HT1080 (cell line): Measurements from ENCODE around the gene FAF1. TPM values are rescaled to one million over a fixed set of nuclear protein-coding genes. Genes with fewer than 3 reads are reported as not detected.
"Not testable (repeated sequence)": the region's sequence is repeated elsewhere in the genome, so short reads cannot be mapped to it uniquely, and the experiment has no call there.

Experiments used
- DNase-seq: peaks from one replicate; pipeline ENCODE4 v3.0.0-alpha.2; 2015; ENCODE audit warnings: low read depth
- polyA plus RNA-seq, 2 experiments: library from polyadenylated mRNA; depleted of rRNA; stranded (reverse); fragments of >200 nt; gene quantifications; 2 replicates each; pipeline ENCODE4 v1.2.3, GENCODE V29; 2015
- total RNA-seq: library from RNA; depleted of rRNA; stranded (reverse); fragments of >200 nt; shearing (Covaris generic); gene quantifications from 2 replicates; pipeline ENCODE4 v1.2.3, GENCODE V29; 2014; rRNA removed

The FAF1 gene
- total RNA-seq, result 60.4 and 61.0 TPM in 2 replicates
- 71.5 and 106 TPM in 2 replicates for polyA plus RNA-seq (2015; cell fraction: cytosol; rRNA removed)
- polyA plus RNA-seq (2015; cell fraction: nucleus; rRNA removed), result 60.0 and 69.7 TPM in 2 replicates

DNA sequence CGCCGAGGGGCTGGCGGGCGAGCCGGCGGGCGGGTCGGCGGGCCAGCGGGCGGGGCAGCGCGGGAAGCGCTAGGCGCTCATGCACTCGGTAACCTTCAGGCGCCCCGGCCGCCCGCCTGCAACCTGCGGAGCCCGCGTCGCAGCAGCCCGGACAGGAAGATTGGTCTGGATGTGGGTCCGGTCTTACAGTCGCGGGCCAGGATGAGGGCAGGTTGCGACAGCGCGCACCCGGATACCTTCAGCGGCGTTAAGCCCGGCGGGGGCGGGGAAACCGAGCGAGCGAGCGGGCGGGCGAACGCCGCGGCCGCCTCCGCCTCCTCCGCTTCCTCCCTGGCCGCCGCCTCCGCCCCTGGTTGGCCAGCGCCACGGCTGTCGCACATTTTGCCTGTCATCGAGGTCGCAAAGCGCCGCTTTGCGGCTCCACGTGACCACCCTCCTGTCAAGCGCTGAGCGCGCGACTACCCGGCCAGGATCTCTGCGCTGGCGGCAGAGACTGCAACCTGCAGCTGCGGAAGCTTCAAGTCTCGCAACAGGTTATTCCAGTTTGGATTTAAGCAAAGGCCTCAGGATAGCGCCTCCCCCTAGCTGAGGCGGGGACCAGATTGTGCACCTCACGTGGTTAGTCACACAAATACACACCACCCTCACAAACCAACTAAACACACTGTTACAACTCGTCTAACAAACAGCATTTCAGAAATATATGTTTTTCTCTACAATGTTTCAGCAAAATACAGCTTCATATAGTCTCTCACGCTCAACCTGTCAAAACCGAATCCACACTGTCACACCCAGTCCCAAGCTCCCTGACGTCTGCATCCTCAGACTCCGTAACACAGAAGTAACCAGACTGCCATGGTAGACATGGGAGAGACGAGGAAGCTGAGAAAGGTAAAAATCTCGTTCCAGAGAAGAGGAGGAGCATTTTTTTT is at the start of gene FAF1:
Gene FAF1 (minus strand): TSS at position 355 of the 932 bp plus-strand sequence. CDS start 456 bp downstream, outside the sequence.
- DNase-seq, result peak; percentile 98

DNA sequence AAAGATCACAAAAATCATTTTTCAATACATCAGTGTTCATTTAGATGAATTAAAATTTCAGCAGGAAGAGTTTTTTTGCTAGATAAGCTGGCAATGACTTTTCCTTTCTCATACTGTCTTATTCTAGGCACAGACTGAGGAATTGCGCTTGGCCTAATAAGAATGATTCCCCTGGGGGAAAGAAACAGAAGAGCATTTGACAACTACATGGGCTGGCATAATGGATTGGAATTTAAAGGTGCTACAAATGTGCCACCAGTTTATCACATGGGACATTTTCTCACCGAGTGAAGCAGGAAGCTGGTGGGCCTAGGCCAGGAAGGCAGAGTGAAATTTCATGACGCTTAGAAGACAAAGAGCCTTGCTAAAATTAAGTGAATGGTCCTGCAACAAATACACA is 49.3 kb upstream of the FAF1 start:
- DNase-seq, result no peak

DNA sequence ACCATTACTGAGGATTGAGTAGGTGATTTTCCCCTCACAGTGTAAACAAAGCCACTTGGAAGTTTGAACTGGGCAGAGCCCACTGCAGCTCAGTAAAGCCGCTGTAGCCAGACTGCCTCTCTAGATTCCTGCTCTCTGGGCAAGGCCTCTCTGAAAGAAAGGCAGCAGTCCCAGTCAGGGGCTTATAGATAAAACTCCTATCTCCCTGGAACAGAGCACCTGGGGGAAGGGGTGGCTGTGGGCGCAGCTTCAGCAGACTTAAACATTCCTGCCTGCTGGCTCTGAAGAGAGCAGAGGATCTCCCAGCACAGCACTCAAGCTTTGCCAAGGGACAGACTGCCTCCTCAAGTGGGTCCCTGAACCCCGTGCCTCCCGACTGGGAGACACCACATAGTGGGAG is 45.5 kb upstream of the FAF1 start:
- DNase-seq, result not testable (repeated sequence)

DNA sequence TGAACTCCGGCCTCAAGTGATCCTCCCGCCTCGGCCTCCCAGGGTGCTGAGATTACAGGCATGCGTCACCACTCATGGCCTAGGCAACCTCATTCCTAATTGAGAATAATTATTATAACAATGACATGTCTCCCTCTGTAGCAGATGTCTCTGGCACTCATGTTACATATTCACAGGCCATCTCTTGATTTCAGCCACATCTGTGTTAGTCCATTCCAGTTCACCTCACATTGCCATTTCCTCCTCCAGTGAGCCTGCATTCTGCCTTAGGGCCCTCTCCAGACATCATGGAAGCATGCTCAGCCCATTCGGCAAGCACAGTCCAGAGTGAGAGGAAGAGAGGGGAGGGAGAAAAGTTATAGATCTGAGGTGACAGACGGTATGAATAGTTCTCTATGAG is 42.4 kb upstream of the FAF1 start:
- DNase-seq, result no peak

DNA sequence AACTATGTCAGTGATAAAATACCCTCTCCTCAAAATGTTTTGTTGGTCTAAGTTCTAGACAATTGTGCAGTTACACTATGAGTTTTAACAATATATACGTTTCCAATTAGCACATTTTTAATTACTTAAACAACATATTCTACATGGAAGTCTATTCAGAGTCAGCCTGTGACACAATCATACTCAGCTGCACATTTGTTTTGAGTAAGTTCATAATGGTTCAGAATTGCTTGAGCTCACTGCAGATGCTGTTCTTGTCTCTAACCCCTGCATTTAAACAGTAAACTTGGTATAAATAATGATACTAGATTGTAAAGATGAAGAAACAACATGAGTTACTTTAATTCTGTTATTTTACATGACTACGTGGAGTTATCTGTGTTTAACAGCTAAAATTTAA is 40.6 kb upstream of the FAF1 start:
- no peak for DNase-seq

DNA sequence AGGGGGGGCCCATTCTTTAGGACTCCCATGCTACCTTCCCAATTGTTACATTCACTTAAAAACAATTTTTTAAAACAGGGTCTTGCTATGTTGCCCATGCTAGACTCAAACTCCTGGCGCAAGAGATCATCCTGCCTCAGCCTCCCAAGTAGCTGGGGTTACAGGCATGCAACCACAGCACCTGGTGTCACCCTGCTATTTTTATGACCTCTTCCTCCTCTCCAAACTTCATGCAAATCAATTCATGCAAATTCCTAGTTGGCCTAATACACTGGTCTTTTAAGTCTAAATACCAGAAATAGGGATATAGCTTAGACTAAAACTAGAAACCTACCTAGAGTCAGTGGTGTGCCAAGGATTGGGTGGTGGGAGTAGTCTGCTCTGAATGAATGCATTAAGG is 40.1 kb upstream of the FAF1 start:
- DNase-seq, result no peak

DNA sequence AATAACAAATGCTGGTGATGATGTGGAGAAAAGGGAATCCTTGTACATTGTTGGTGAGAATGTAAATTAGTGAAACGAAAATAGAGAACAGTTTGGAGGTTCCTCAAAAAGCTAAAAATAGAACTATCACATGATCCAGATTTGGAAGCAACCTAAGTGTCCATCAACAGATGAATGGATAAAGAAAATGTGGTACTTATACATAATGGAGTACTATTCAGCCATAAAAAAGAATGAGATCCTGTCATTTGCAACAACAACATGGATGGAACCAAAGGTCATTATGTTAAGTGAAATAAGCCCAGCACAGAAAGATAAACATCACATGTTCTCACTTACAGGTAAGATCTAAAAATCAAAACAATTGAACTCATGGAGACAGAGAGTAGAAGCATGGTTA is 39.3 kb upstream of the FAF1 start:
- DNase-seq, result not testable (repeated sequence)

DNA sequence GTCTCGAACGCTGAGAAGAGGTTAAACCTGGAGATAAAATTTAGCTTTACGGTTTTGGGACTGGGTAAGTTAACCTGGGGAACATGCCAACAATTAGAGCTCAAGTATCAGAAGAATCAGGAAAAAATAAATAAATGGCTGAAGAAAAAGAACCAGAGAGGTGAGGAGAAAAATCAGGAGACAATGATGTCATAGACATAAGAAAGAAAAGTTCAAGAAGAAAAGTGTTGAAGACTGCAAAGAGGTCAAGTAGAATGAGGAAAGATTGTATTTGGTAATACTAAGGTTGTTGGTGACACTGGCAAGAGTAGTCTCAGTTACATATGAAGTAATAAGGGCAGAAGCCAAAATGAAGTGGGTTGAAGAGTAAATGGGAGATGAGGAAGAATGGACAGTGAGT is 36.0 kb upstream of the FAF1 start:
- no peak for DNase-seq

DNA sequence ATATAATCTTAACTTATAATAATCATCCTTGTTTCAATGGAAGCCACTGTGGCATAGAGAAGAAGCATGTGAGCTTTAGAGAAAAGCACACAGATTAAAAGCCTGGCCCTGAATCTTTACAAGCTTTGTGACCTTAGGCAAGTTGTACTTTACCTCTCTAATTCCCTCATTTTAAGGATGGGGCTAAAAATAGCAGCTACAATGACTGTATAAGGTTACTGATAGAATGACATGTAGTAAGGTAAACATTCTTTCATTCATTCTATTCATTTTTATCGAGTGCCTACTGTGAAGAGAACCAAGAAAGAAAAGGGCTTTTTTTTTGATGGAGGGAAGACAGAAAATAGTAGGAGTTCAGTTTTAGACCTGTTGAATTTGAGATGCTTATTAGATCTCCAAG is 35.6 kb upstream of the FAF1 start:
- no peak for DNase-seq

DNA sequence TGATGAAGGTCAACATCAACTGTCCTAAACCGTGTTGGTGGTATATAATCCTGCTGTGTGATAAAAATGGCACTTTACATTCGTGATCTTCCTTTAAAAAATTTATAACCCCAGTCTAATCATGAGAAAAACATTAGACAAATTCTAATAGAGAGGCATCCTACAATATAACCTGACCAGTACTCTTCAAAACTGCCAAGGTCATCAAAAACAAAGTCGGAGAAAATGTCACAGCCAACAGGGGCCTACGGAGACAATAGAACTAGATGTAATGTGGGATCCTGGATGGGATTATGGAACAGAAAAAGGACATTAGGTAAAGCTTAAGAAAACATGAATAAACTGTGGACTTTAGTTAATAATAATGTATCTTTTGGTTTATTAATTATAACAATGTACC is 34.9 kb upstream of the FAF1 start:
- no peak for DNase-seq

DNA sequence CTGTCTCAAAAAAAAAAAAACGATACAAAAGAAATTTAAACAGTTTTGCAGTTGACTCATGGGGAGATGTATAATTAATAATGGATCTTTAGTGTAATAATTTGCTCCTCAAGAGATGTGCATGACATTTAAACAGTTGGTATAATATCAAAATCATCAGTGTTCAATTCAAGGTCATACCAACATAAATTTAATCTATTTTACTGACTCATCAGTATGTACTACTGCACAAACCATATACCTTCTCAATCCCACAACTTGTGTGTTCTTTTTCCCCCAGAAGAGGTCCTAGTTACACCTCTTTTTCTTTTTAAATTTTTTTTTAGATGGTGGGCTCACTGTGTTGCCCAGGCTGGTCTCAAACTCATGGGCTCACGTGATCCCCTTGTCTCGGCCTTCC is 33.6 kb upstream of the FAF1 start:
- DNase-seq, result no peak

DNA sequence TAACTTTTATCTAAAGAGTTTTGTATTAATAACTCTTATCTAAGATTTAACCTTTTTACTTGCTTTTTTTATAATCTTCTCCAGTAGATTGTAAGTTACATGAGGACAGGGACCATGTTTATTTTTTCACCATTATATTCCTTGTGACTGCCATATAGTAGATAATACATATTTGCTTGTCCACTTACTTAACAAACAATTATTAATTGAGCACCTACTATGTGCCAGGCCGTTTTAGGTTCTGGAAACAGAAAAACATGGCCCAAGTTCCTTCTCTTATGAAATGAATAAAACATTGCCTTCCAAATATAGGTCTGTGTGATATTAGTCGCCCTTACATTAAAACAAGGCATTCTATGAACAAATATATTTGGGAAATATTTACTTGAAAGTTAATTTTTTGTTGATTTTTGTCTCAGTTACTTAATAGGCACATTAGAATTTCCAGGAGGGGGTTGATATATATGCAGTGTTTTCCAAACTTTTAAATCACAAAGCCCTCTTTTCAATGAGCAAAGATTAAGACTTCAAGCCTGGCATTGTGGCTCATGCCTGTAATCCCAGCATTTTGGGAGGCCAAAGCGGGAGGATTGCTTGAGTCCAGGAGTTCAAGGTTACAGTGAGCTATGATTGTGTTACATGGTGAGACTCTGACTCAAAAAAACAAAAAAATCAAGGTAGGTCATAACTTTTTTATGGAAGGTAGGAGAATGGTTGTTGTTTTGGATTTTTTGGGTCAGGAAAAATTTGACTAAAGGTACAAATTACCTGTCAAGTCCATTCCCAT is 32.7 kb upstream of the FAF1 start:
- DNase-seq, result no peak

DNA sequence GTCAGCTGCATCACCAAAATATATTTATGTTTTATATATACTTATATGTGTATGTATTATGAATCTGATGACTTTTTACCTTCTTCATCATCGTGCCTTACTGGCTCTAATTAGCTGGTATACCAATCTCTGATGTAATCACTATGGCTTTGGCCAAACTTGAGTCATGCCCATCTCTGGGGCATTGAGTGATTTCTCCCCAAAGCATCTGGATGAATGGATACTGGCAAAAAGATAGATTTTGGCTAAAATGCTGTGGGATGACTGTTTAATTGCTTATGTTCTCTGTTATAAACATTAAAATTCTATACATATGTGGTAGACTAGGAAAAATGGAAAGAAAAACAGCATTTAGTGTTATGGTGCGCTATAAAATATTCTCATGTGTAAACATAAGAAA is 29.6 kb upstream of the FAF1 start:
- no peak for DNase-seq

DNA sequence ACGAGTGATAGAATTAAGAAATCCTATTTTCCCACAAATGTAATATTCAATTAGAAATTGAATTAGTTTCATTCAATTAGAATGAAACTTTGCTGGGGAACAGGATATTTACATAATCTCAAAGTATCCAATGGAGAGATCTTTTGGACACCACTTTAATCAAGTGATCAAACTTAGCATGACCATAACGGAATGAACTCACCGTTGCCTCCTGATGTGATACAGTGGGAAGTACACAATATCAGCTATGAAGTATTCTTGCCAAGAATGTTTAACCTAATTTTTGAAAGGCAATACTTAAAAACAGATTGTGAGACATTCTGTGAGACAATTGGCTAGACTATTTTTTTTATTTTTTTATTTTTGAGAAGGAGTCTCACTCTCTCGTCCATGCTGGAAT is 26.6 kb upstream of the FAF1 start:
- DNase-seq, result no peak

DNA sequence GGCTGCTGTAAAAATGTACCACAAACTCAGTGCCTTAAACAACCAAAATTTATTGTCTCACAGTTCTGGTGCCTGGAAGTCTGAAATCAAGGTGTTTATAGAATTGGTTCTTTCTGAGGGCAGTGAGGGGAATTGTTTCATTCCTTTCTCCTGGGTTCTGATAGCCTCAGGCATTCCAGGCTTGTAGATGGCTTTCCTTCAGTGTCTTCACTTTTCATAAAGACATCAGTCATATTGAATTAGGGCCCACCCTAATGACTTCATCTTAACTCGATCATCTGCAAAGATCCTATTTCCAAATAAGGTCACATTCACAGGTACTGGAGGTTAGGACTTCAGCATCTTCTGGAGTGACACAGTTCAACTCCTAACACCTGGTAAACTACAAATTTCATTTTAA is 25.0 kb upstream of the FAF1 start:
- DNase-seq, result no peak

DNA sequence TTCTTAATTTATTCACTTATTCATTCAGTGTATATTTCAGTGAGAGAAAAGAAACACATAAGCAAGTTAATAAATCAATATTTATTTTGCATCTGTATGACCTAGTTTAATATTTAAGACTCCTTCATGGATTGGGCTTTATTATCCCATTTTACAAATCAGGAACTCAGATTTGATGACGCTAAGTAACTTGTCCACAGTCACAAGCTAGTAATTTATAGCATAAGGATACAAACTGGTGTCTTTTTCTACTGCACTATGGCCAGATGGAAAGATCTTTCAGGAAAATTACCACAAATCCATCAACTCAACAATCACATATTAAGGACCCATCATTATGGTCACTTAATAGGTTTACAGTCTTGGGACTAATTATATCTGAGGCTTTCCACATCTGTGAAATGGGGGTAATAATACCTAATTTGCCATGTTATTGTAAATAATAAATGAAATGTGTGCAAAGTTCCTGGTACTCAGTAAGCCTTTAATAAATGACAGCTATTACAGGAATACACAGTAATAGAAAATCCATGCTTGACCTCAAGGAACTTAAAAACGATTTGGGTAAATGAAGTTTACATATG is 23.2 kb upstream of the FAF1 start:
- no peak for DNase-seq

DNA sequence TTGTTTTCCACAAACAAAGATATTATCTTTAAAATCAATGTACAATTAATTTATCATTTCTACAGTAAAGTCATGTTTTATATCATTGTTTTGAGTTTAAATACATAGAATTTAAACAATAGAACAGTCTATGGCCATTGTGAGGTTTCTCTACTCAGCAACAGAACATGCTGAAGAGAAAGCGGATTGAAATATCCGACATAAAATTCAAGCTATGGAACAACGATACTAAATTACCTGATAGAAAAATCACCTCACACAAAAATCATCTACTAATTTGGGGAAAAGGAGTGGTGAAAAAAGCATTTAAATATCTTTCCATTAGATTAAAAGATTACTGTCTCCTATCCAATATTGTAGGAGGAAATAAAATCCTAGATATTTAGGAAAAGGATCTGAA is 22.5 kb upstream of the FAF1 start:
- no peak for DNase-seq

DNA sequence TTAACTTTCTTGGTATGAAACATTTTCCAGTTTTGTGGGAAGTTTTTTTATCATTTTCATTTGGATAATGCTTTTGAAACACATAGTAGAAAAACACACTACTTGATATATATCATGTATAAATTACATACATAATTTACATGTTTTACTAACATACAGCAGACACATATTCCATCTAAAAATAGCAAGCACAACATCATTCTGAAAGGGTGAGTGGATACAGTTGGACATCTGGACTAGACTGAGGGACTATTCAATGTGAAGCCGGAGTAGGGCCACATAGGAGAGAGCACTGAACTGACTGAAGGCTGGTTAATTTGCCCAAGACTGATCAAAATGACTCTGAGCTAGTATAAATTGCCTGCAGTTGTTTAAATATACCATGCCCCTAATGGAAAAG is 21.7 kb upstream of the FAF1 start:
- no peak for DNase-seq

DNA sequence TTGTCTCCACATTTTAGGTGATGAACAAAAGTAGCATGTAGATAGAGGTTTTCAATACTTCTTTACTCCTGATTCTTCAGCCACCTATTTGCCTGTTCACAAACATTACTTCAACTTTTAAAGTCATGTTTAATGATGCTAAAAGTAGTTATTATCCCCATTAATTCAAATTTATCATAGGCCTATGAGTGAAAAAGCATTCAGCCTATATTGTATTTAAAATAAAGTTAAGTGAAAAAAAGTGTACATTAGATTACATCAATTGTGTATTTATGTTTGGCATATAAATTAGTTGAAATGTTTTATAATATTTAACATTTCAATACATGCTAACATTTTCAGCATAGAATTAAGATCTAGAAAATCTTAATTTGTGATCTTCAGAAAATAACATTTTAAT is 20.4 kb upstream of the FAF1 start:
- no peak for DNase-seq

DNA sequence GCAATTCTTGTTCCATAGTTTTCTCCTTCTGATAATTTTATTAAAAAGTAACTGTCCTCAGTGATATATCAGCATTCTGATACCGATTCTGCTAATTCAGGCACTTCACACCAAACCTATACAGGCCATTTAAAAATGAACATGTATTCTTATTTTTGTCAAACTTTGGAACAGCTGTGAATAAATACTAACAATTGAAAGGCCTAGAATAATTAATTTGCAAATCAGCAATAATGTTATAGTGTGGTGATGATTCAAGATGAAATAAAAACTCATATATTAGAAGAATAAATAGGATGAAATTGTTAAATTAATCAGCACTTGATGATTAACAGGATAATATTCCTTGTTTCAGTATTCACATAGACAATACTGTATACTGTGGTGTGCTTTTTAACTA is 19.9 kb upstream of the FAF1 start:
- no peak for DNase-seq

DNA sequence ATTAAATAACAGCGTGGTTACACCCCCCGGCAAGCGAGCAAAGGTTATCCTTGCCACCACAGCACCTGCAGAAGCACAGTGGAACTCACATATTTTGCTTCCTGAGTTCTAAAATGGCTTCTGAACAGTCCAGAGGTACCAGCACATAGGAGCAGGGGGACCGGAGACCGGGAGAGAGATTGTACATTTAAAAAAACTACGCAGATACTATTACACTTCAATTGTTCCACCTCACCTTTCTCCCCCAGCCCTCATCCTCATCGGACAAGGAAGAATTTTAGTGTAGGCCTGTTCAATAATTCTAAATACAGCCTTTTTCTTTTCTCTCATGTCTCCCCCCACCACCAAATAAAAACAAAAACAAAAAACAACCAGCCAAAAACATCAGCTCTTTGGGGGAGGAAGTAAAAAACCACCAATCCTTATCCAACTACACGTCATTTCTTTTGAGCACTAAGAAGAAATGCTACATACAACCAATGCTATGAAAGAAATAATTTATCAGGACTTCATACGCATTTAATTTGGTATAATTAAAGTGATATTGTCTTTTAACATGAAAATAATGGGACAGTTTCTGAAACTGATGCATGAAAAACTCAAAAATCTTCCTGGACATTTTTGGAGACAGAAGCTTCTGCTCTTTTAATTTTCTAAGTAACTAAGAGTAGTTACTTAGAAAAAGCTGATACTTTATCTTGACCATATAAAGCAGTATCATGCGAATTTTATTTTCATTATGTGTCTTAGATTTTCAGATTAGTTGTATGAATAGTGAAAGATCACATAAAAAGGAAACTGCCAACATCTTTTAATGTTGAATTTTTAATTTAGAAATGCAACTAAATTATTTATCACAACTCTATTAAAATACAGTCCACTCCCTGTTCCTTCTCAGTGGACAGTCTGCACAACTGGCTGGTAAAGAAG is 19.1 kb upstream of the FAF1 start:
- peak; percentile 65 for DNase-seq
